GM12872 (cell line): ENCODE results near the gene CCDC157.

Source experiments
- TF ChIP-seq, protein P1 (sequence below): IDR thresholded peaks from 3 replicates; pipeline ENCODE4 v1.5.1; 2011; ENCODE audit warnings: low read depth, mild to moderate bottlenecking, low read length, moderate library complexity; ENCODE audit not compliant: insufficient read depth

CCDC157 gene

DNA sequence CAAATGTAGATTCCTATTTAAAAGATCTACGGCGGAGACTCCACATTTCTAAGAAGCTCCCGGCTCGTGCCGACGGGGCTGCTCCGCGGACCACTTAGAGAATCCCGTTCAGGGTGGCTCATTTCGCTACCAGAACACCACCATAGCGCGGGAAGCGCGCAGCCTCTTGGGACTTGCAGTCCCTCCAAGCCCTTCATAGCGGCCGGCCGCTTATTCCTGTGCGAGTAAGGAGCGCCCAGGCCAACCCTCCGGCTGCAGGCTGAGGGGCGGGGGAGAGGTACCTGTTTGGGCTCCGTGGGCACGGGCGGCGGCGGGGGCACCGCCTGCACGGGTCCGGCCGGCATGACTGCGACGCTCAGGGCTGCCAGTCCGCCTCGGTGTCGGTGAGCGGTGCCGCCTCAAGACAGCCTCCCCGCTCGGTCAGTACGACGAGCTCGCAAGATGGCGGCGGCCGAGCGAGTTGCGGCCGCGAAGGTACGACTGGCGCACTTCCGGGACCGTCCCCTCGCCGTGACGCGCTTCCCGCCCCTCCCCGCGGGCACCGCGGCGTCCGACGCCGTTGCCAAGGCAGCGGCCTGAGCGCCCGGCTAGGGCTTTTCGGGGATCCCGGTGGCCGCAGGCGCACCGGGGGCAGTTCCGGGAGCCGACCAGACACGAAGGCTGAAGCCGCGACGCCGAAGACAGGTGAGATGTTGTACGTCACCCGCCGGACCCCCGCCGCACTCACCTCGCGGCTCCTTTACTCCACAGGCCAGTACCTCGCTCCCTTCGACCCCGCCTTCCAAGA lies at the start of gene CCDC157, which contains the start of gene SF3A1:
Gene CCDC157 (plus strand): TSS at position 559 of the 787 bp plus-strand sequence. CDS start 8,994 bp downstream, outside the sequence.
Gene SF3A1 (minus strand): TSS at position 446 of the 787 bp plus-strand sequence. CDS start 102 bp downstream, at position 344.
- TF ChIP-seq, protein P1, sequence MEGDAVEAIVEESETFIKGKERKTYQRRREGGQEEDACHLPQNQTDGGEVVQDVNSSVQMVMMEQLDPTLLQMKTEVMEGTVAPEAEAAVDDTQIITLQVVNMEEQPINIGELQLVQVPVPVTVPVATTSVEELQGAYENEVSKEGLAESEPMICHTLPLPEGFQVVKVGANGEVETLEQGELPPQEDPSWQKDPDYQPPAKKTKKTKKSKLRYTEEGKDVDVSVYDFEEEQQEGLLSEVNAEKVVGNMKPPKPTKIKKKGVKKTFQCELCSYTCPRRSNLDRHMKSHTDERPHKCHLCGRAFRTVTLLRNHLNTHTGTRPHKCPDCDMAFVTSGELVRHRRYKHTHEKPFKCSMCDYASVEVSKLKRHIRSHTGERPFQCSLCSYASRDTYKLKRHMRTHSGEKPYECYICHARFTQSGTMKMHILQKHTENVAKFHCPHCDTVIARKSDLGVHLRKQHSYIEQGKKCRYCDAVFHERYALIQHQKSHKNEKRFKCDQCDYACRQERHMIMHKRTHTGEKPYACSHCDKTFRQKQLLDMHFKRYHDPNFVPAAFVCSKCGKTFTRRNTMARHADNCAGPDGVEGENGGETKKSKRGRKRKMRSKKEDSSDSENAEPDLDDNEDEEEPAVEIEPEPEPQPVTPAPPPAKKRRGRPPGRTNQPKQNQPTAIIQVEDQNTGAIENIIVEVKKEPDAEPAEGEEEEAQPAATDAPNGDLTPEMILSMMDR, result no peak

DNA sequence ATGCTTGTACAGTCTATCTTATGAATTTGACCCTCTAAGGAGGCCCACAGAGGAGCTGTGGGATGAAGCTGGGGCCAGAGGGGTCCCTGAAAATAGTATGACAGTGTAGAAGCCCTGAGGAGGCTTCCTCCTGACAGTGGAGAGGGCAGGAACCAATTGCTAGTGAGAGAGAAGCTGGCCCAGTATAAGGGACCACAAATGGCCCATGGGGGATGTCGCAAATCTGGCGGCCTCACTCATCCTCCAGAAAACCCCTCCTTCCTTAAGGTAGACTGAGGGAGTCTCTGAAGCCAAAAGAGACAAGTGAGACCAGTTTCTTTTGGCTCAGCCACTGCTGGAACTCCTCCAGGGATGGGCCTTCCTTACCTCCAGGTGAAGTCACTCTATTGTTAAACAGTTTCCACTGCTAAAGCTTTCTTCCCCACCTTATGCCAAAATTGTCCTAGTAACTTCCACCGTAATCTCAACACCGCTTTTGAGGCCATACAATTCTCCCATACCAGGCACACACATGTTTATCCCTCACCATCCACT lies 49.7 kb upstream of the CCDC157 start:
- TF ChIP-seq, protein P1, result no peak

DNA sequence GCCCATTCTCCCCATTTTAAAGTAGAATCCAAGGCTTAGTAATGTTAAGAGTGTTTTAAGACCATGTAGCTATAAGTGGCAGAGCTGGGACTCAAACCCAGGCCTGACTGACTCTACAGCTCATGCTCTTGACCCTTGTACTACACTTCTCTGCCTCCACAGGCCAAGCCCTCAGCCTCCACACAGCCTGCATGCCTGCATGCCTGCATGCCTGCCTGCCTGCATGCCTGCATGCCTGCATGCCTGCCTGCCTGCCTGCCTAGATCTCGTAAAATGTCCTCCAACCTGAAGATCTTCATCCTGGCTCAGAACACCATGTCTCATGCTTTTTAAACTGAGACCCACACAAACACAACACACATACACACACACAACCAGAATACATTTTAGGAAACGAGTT lies 48.7 kb upstream of the CCDC157 start:
- TF ChIP-seq, protein P1, result no peak

DNA sequence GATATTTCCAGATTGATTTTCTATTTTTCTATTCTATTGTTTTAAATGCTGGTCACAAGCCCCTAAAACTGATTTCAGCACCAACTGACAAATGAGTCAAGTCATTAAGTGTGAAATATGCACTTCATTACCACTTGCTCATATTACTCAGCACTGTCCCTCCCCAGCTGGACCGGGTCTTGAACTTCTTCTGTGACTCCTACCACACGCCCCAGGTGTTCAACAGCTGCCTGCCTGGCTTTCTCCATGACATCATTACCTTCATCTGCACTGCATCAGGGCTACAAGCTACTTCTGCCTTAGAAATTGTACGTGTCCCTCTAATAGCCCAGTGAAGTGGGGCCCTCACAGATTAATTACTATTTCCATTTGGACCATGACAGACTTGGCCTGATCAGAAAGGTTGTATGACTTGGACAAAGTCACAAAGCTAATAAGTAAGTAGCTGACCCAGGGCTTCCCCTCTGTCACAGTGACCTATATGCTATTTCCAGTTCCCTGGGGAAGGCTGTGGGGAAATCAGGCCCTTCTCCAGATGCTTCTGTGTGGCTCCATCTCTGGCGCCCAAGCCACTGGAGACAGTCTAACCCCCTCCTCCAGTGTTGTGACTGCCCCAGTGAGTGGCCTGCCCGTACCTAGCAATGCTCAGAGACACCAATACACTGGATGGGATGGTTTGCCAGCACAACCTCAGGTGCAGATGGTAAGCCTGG lies 48.1 kb upstream of the CCDC157 start:
- TF ChIP-seq, protein P1, result no peak

DNA sequence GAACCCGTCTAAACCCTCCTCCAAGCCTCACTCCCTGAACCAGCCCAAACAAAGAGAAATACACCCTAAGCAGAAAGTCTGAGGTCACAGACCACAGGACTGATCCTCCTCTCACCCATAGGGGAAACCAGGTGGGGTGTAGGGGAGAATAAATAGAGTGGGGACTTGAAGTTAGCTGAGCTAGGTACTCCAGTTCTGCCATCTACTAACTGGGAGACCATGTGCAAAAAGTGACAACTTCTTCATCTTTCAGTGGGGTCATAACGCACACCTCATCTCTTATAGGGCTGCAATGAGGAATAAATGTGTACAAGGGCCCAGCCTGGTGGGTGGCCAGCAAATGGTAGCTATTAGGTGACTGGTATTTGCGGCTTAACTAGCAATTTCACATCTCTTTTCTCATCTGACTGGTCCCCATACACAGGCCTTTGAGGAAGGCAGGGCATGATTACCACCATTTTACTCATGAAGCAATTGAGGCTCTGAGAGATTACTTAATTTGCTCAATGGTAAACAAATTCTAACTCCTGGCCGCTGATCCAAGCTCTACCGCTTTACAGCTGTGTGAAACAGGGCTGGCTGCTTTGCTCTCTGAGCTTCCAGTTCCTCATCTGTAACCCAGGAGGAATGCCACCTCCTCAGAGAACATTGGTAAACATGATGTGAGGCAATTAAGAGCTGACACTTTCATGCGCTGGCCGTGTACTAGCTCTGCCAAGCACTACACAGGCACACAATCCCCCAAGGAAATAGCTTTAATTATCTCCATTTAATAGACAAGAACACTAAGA lies 46.7 kb upstream of the CCDC157 start:
- TF ChIP-seq, protein P1, result peak; percentile 12; the same call in 1 of the 3 replicates

DNA sequence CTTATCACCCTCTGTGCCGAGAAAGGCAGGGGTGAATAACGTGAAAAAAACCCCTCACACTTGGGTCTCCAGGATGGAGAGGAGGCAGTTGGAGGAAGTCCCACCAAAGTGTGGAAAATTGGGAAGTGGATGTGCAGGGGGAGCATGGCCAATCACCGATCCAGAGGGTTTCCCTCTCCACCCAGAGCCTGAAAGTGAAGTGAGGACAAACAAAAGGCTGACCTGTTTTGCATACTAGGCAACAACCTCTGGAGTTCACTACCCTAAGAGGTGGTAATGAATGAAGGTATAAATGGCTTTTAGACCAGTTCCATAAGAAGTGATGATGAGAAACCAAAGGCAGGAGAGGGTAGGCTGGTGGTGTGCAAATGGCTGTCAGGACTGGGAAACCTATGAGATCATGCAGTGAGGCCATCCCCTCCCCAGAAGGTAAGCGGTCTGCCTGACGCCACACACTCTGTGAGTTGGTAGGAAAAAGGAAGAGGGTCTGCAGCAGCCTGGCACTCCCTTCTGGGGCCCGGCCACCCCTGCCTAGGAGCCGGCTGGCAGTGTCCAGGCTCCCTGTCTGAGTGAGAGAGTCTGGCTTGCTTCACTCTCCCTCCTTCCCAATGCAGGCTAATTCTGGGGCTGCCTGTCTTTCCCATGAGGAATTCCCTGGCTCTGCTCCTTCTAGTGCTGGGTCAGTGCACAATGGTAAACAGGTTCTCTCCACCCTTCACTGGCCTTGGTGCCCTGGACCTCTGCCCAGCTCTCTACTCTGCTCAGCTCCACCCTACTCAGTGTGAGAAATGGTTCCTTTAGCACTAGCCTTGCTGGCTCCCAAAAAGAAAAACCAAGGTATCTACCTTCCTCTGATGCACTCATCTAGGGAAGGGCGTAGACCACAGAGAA lies 45.7 kb upstream of the CCDC157 start:
- TF ChIP-seq, protein P1, result no peak
